Measurements from ENCODE around the gene GLT1D1.

The GLT1D1 gene

GRCh38 chr12:128856035-128856790, 2.9 kb downstream of the GLT1D1 start:
- no peak for DNase-seq
- ATAC-seq, result no peak

- no peak for ATAC-seq
- DNase-seq, result no peak
Observed at GRCh38 chr12:128856791-128857078, 3.5 kb downstream of the GLT1D1 start.

GRCh38 chr12:128857133-128857763, 4.0 kb downstream of the GLT1D1 start:
- no peak for ATAC-seq
- no peak for DNase-seq

GRCh38 chr12:128859311-128859710, 6.0 kb downstream of the GLT1D1 start:
- no peak for ATAC-seq
- DNase-seq, result no peak

- DNase-seq, result no peak
- ATAC-seq, result no peak
Observed at GRCh38 chr12:128861226-128862016, 8.1 kb downstream of the GLT1D1 start.

GRCh38 chr12:128863957-128864356, 10.7 kb downstream of the GLT1D1 start:
- ATAC-seq, result no peak
- no peak for DNase-seq

GRCh38 chr12:128864516-128865186, 11.4 kb downstream of the GLT1D1 start:
- no peak for DNase-seq
- ATAC-seq, result no peak

- ATAC-seq, result no peak
- DNase-seq, result no peak
Observed at GRCh38 chr12:128867466-128867865, 14.2 kb downstream of the GLT1D1 start.

GRCh38 chr12:128871516-128871892, 18.2 kb downstream of the GLT1D1 start:
- no peak for ATAC-seq
- DNase-seq, result no peak

- no peak for ATAC-seq
- no peak for DNase-seq
Observed at GRCh38 chr12:128872303-128872702, 19.0 kb downstream of the GLT1D1 start.

GRCh38 chr12:128876559-128876958, 23.3 kb downstream of the GLT1D1 start:
- DNase-seq, result no peak
- no peak for ATAC-seq

GRCh38 chr12:128879898-128880764, 26.9 kb downstream of the GLT1D1 start:
- DNase-seq (no peak), ATAC-seq (no peak)

- ATAC-seq (no peak), DNase-seq (no peak)
Observed at GRCh38 chr12:128891856-128892255, 38.6 kb downstream of the GLT1D1 start.

- no peak for ATAC-seq
- no peak for DNase-seq
Observed at GRCh38 chr12:128903236-128903635, 50.0 kb downstream of the GLT1D1 start.

- ATAC-seq (no peak), DNase-seq (no peak)
Observed at GRCh38 chr12:128905003-128905544, 51.8 kb downstream of the GLT1D1 start.

- DNase-seq (no peak), ATAC-seq (no peak)
Observed at GRCh38 chr12:128906485-128907137, 53.3 kb downstream of the GLT1D1 start.

- ATAC-seq, result no peak
- DNase-seq, result no peak
Observed at GRCh38 chr12:128908254-128908653, 55.0 kb downstream of the GLT1D1 start.

- DNase-seq (no peak), ATAC-seq (no peak)
Observed at GRCh38 chr12:128909653-128910052, 56.4 kb downstream of the GLT1D1 start.

GRCh38 chr12:128910629-128911028, 57.4 kb downstream of the GLT1D1 start:
- ATAC-seq, result no peak
- DNase-seq, result no peak

GRCh38 chr12:128911861-128912260, 58.6 kb downstream of the GLT1D1 start:
- ATAC-seq (no peak), DNase-seq (no peak)
